Keratinocyte (primary cell): ENCODE data around the gene SNRNP25.

Experiments used
- CTCF ChIP-seq, 3 experiments: IDR thresholded peaks in 1 of 3; conservative IDR thresholded peaks in 1 of 3; optimal IDR thresholded peaks in 1 of 3; 2 replicates in 2 of 3; 3 replicates in 1 of 3; pipeline versions ENCODE3 to v1.5.1; 2011; ENCODE audit warnings: low read length in 3 of 3, mild to moderate bottlenecking in 3 of 3, moderate library complexity in 2 of 3, control low read depth in 1 of 3, inconsistent platforms in 1 of 3; ENCODE audit not compliant: insufficient read depth in 2 of 3; ENCODE audit errors: extremely low read depth in 1 of 3
- EZH2 ChIP-seq: IDR thresholded peaks from one replicate; pipeline ENCODE4 v1.6.1; 2012; ENCODE audit warnings: inconsistent platforms, mild to moderate bottlenecking, low read length, moderate library complexity

GRCh38 chr16:79151-80054, 25.8 kb downstream of the SNRNP25 start:
- TF ChIP-seq CTCF (optimal IDR thresholded peaks at IDR 0.05 in 1 of 3, IDR thresholded peaks at IDR 0.05 in 1 of 3, conservative IDR thresholded peaks at IDR 0.05 in 1 of 3; ENCODE audit: extremely low read depth in 1 of 3, insufficient read depth in 2 of 3, low read length in 3 of 3) (no peak), EZH2 (no peak)
